ENCODE measurements around the gene MAP1B. TPM values are rescaled to one million over a fixed set of nuclear protein-coding genes. Genes with fewer than 3 reads are reported as not detected.
A peak's percentile ranks its signal among the peaks of the same experiment; 100 is the strongest.

The MAP1B gene
- total RNA-seq, 1 donor from 2014 or later: 2,530 TPM

GRCh38 chr5:72156946-72157624 lies 49.8 kb downstream of the MAP1B start:
- peaks cover 11% of the 10 kb centered on the region for H3K36me3 Mint-ChIP-seq (ENCODE audit: unreplicated experiment)

GRCh38 chr5:72157625-72157962 lies 50.3 kb downstream of the MAP1B start:
- peaks cover 11% of the 10 kb centered on the region for H3K36me3 Mint-ChIP-seq (ENCODE audit: unreplicated experiment)
- no peak for DNase-seq
- H3K4me1 Mint-ChIP-seq (ENCODE audit: low read depth, unreplicated experiment): peaks cover 85% of the 10 kb centered on the region
- H3K4me3 Mint-ChIP-seq (ENCODE audit: unreplicated experiment): peak overlapping the region; percentile 74
- peaks cover 28% of the 10 kb centered on the region for H3K9me3 Mint-ChIP-seq (ENCODE audit: unreplicated experiment)
- no peak for TF ChIP-seq CTCF (IDR thresholded peaks at IDR 0.05; ENCODE audit: partially characterized antibody, unreplicated experiment)
- peaks cover 24% of the 10 kb centered on the region for H3K27me3 Mint-ChIP-seq (ENCODE audit: unreplicated experiment)
- peak overlapping the region; percentile 78 for H3K27ac Mint-ChIP-seq (ENCODE audit: unreplicated experiment)

More at GRCh38 chr5:72156946-72157624, 49.8 kb downstream of the MAP1B start:
- Mint-ChIP-seq H3K27ac (ENCODE audit: unreplicated experiment) (peak overlapping the region; percentile 78), H3K9me3 (ENCODE audit: unreplicated experiment) (peaks cover 32% of the 10 kb centered on the region), H3K4me1 (ENCODE audit: low read depth, unreplicated experiment) (peaks cover 87% of the 10 kb centered on the region), H3K4me3 (ENCODE audit: unreplicated experiment) (peak overlapping the region; percentile 74), H3K27me3 (ENCODE audit: unreplicated experiment) (peaks cover 23% of the 10 kb centered on the region)
- TF ChIP-seq CTCF (IDR thresholded peaks at IDR 0.05; ENCODE audit: partially characterized antibody, unreplicated experiment): no peak
- no peak for DNase-seq

- peaks cover 25% of the 10 kb centered on the region for H3K9me3 Mint-ChIP-seq (ENCODE audit: unreplicated experiment)
- H3K36me3 Mint-ChIP-seq (ENCODE audit: unreplicated experiment): peaks cover 10% of the 10 kb centered on the region
- peak overlapping the region; percentile 65 for H3K4me3 Mint-ChIP-seq (ENCODE audit: unreplicated experiment)
- peak overlapping the region; percentile 60 for H3K27ac Mint-ChIP-seq (ENCODE audit: unreplicated experiment)
- DNase-seq: no peak
- peaks cover 30% of the 10 kb centered on the region for H3K27me3 Mint-ChIP-seq (ENCODE audit: unreplicated experiment)
- TF ChIP-seq CTCF (IDR thresholded peaks at IDR 0.05; ENCODE audit: partially characterized antibody, unreplicated experiment): no peak
- peaks cover 80% of the 10 kb centered on the region for H3K4me1 Mint-ChIP-seq (ENCODE audit: low read depth, unreplicated experiment)
Measured at GRCh38 chr5:72159501-72159911, 52.2 kb downstream of the MAP1B start.

- no peak for DNase-seq
- Mint-ChIP-seq H3K27me3 (ENCODE audit: unreplicated experiment) (peaks cover 31% of the 10 kb centered on the region), H3K4me1 (ENCODE audit: low read depth, unreplicated experiment) (peaks cover 80% of the 10 kb centered on the region), H3K27ac (ENCODE audit: unreplicated experiment) (no peak overlapping the region), H3K4me3 (ENCODE audit: unreplicated experiment) (peak overlapping the region; percentile 25), H3K9me3 (ENCODE audit: unreplicated experiment) (peaks cover 31% of the 10 kb centered on the region), H3K36me3 (ENCODE audit: unreplicated experiment) (peaks cover 10% of the 10 kb centered on the region)
- no peak for TF ChIP-seq CTCF (IDR thresholded peaks at IDR 0.05; ENCODE audit: partially characterized antibody, unreplicated experiment)
Measured at GRCh38 chr5:72160329-72160728, 53.1 kb downstream of the MAP1B start.

GRCh38 chr5:72160959-72161358 lies 53.7 kb downstream of the MAP1B start:
- Mint-ChIP-seq H3K4me1 (ENCODE audit: low read depth, unreplicated experiment) (peaks cover 80% of the 10 kb centered on the region), H3K27ac (ENCODE audit: unreplicated experiment) (no peak overlapping the region), H3K9me3 (ENCODE audit: unreplicated experiment) (peaks cover 32% of the 10 kb centered on the region), H3K27me3 (ENCODE audit: unreplicated experiment) (peaks cover 31% of the 10 kb centered on the region), H3K36me3 (ENCODE audit: unreplicated experiment) (peaks cover 9% of the 10 kb centered on the region), H3K4me3 (ENCODE audit: unreplicated experiment) (peak overlapping the region; percentile 57)
- no peak for DNase-seq
- no peak for TF ChIP-seq CTCF (IDR thresholded peaks at IDR 0.05; ENCODE audit: partially characterized antibody, unreplicated experiment)
